LNCaP clone FGC (cell line): Measurements from ENCODE around the gene DCUN1D2.

Source experiments
- DNase-seq: peaks from one replicate; pipeline ENCODE4 v3.0.0-alpha.2; 2011; ENCODE audit warnings: low read depth
- H3K4me3 ChIP-seq: 2 replicates; pipeline ENCODE4 v1.5.1; 2011; ENCODE audit warnings: mild to moderate bottlenecking, low read depth, low read length, control low read depth
- CTCF ChIP-seq: IDR thresholded peaks from 2 replicates; pipeline ENCODE4 v1.5.1; 2012; ENCODE audit warnings: mild to moderate bottlenecking; ENCODE audit not compliant: control insufficient read depth, insufficient read depth; ENCODE audit errors: extremely low read depth

DCUN1D2 gene

GRCh38 chr13:113518076-113518803 is 27.7 kb upstream of the DCUN1D2 start:
- no peak for TF ChIP-seq CTCF
- DNase-seq, result no peak
- H3K4me3 ChIP-seq, result no peak overlapping the region

DNA sequence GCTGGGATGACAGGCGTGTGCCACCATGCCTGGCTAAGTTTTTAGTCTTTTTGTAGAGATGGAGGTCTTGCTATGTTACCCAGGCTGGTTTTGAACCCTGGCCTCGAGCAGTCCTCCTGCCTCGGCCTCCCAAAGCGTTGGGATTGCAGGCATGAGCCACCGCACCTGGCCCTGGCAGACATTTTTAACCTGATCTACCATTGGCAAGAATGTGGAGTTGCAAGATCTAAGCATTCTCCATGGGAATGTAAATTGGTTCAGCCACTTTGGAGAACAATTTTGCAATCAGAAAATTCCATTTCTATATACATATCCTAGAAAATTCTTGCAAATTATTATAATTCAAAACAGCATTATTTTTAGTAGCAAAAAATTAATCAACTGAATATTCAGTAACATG is 24.3 kb upstream of the DCUN1D2 start:
- no peak for TF ChIP-seq CTCF
- no peak for DNase-seq
- H3K4me3 ChIP-seq, result no peak overlapping the region

DNA sequence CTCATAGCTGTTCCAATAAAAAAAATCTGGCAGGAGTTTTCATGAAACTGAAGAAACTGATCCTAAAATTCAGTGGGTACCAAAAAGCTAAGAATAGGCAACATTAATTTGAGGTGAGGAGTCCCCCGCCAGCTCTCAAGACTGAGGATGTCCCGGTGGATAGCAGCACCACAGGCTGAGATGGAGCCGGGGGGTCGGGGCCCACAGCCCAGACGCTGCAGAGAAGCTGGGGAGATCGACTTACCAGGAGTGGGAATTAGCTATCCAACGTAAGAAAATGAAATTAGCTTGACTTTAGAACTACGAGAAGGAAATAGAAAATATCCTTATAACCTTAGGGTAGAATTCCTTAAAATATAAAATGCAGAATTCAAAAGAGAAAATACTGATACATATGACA is 23.2 kb upstream of the DCUN1D2 start:
- no peak for TF ChIP-seq CTCF
- H3K4me3 ChIP-seq, result no peak overlapping the region
- DNase-seq, result no peak

DNA sequence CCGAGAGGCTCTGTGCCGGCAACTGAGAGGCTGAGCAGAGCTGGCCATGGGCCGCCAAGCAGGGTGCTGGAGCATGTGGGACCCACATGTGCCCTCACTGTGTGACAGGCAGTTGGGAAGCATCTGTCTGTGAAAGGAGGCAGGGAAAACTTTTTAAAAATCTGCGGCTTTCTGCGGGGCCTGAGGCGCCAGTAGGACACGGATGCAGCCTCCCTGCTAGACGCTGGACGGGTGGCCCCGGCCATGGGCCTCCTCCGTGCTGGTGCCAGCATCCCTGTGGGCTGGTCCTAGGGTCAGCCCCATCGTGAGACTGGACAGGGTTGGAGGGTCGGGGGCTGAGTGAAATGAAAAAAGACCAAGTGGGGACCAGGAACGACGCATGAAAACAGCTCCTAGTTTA is 20.9 kb upstream of the DCUN1D2 start:
- no peak for DNase-seq
- TF ChIP-seq CTCF, result no peak
- H3K4me3 ChIP-seq, result no peak overlapping the region

DNA sequence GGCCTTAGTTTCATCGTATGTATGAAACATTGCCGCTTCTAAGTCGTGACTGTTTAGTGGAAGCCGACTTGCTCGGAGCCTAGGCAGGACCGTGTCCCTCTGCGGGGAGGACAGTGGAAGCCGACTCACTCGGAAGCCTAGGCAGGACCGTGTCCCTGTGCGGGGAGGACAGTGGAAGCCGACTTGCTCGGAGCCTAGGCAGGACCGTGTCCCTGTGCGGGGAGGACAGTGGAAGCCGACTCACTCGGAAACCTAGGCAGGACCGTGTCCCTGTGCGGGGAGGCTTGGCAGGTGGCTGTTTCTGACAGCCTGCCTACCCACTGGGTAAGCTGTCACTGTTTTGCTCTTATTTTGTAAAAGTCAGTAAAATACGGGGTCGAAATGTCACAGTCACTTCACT is 20.4 kb upstream of the DCUN1D2 start:
- DNase-seq, result no peak
- no peak for TF ChIP-seq CTCF
- H3K4me3 ChIP-seq, result no peak overlapping the region

GRCh38 chr13:113509989-113510388 is 19.5 kb upstream of the DCUN1D2 start:
- TF ChIP-seq CTCF, result no peak
- H3K4me3 ChIP-seq, result no peak overlapping the region
- DNase-seq, result no peak
